ENCODE data around the gene UHRF2. TPM values are rescaled to one million over a fixed set of nuclear protein-coding genes. Genes with fewer than 3 reads are reported as not detected.
"Not testable (repeated sequence)": the region's sequence is repeated elsewhere in the genome, so short reads cannot be mapped to it uniquely, and the experiment has no call there.

Gene UHRF2
- polyA plus RNA-seq, 3 donors: 1.6 to 36.4 (median 7.7) TPM

DNA sequence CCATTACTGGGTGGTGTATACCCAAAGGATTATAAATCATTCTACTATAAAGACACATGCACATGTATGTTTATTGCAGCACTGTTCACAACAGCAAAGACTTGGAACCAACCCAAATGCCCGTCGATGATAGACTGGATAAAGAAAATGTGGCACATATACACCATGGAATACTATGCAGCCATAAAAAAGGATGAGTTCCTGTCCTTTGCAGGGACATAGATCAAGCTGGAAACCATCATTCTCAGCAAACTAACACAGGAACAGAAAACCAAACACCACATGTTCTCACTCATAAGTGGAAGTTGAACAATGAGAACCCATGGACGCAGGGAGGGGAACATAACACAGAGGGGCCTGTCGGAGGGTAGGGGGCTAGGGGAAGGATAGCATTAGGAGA is 45.7 kb downstream of the UHRF2 start:
- H3K4me3 ChIP-seq (replicated peaks in 1 of 3; ENCODE audit: low read depth in 2 of 3, low read length in 3 of 3); H3K9ac ChIP-seq (ENCODE audit: insufficient read depth, low read length, poor library complexity, severe bottlenecking); H3K4me1 Mint-ChIP-seq; H3K27ac ChIP-seq (ENCODE audit: low read depth in 1 of 2, low read length in 2 of 2); DNase-seq; H3K9me3 Mint-ChIP-seq; intact Hi-C loops (cut with micrococcal nuclease); H3K27me3 ChIP-seq (ENCODE audit: control insufficient read depth in 2 of 2, insufficient read depth in 2 of 2, low read length in 2 of 2); H3K27me3 Mint-ChIP-seq (ENCODE audit: low read depth in 3 of 3); H3K4me1 ChIP-seq (ENCODE audit: control insufficient read depth in 1 of 2, insufficient read depth in 2 of 2, low read length in 2 of 2); H3K4me3 Mint-ChIP-seq; H2AFZ ChIP-seq (ENCODE audit: insufficient read depth, low read depth, low read length, poor library complexity, severe bottlenecking); H3K4me2 ChIP-seq (replicated peaks; ENCODE audit: extremely low read depth, low read length, poor library complexity, severe bottlenecking); H3K9me3 ChIP-seq (replicated peaks in 1 of 2; ENCODE audit: control insufficient read depth in 1 of 2, insufficient read depth in 1 of 2, low read length in 2 of 2); H3K27ac Mint-ChIP-seq: not testable (repeated sequence)
- H3K36me3 Mint-ChIP-seq: peaks cover 20 to 44% of the 10 kb centered on the region in 2 donors
- H4K20me1 ChIP-seq (ENCODE audit: insufficient read depth, low read length): peaks cover 71% of the 10 kb centered on the region
- H3K79me2 ChIP-seq (ENCODE audit: insufficient read depth, low read length): peaks cover 89% of the 10 kb centered on the region
- H3K36me3 ChIP-seq (replicated peaks in 1 of 2; ENCODE audit: control insufficient read depth in 1 of 2, insufficient read depth in 2 of 2, low read length in 2 of 2): peaks cover 8 to 39% of the 10 kb centered on the region in 2 donors
- no CpG with 5 or more reads among the region's 4 CpGs for WGBS (ENCODE audit: insufficient coverage)

DNA sequence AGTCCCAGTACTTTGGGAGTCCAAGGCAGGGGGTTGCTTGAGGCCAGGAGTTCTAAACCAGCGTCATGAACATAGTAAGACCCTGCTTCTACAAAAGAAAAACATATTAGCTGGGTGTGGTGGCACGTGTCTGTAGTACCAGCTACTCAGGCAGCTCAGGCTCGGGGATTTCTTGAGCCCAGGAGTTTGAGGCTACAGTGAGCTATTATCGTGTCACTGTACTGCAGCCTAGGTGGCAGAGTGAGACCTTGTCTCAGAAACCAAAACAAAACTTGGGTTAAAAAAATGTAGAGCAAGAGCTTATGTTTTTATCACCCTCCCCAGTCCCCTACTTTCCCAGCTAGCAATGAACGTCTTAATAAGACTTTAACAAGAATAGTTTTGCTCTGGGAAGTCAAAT is 46.7 kb downstream of the UHRF2 start:
- 100% methylated on average over 2 of the region's 5 CpGs for WGBS (ENCODE audit: insufficient coverage)
- DNase-seq: no peak
- peaks cover 2 to 10% (median 4%) of the 10 kb centered on the region in 7 donors for H3K9me3 Mint-ChIP-seq
- TF ChIP-seq, protein P1, sequence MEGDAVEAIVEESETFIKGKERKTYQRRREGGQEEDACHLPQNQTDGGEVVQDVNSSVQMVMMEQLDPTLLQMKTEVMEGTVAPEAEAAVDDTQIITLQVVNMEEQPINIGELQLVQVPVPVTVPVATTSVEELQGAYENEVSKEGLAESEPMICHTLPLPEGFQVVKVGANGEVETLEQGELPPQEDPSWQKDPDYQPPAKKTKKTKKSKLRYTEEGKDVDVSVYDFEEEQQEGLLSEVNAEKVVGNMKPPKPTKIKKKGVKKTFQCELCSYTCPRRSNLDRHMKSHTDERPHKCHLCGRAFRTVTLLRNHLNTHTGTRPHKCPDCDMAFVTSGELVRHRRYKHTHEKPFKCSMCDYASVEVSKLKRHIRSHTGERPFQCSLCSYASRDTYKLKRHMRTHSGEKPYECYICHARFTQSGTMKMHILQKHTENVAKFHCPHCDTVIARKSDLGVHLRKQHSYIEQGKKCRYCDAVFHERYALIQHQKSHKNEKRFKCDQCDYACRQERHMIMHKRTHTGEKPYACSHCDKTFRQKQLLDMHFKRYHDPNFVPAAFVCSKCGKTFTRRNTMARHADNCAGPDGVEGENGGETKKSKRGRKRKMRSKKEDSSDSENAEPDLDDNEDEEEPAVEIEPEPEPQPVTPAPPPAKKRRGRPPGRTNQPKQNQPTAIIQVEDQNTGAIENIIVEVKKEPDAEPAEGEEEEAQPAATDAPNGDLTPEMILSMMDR (IDR thresholded peaks at IDR 0.05): no peak
- H3K4me2 ChIP-seq (replicated peaks; ENCODE audit: extremely low read depth, low read length, poor library complexity, severe bottlenecking): no peak overlapping the region
- no peak overlapping the region for H3K4me3 ChIP-seq (replicated peaks in 1 of 3; ENCODE audit: low read depth in 2 of 3, low read length in 3 of 3)
- H3K36me3 Mint-ChIP-seq: peaks cover 25 to 46% of the 10 kb centered on the region in 2 donors
- intact Hi-C loops (cut with micrococcal nuclease): no loop called here
- no peaks in the 10 kb centered on the region for H3K4me1 Mint-ChIP-seq
- H3K9me3 ChIP-seq (replicated peaks in 1 of 2; ENCODE audit: control insufficient read depth in 1 of 2, insufficient read depth in 1 of 2, low read length in 2 of 2): no peaks in the 10 kb centered on the region
- H3K4me3 Mint-ChIP-seq: no peak overlapping the region
- peak overlapping the region in 1 of 2 donors; percentile 24 for H3K27ac ChIP-seq (ENCODE audit: low read depth in 1 of 2, low read length in 2 of 2)
- H4K20me1 ChIP-seq (ENCODE audit: insufficient read depth, low read length): peaks cover 61% of the 10 kb centered on the region
- H3K27me3 Mint-ChIP-seq (ENCODE audit: low read depth in 3 of 3): no peaks in the 10 kb centered on the region
- no peaks in the 10 kb centered on the region for H3K4me1 ChIP-seq (ENCODE audit: control insufficient read depth in 1 of 2, insufficient read depth in 2 of 2, low read length in 2 of 2)
- no peak overlapping the region for H2AFZ ChIP-seq (ENCODE audit: insufficient read depth, low read depth, low read length, poor library complexity, severe bottlenecking)
- peak overlapping the region in 1 of 7 donors; percentile 32 for H3K27ac Mint-ChIP-seq
- peaks cover 85% of the 10 kb centered on the region for H3K79me2 ChIP-seq (ENCODE audit: insufficient read depth, low read length)
- H3K36me3 ChIP-seq (replicated peaks in 1 of 2; ENCODE audit: control insufficient read depth in 1 of 2, insufficient read depth in 2 of 2, low read length in 2 of 2): peaks cover 8 to 45% of the 10 kb centered on the region in 2 donors
- no peaks in the 10 kb centered on the region for H3K27me3 ChIP-seq (ENCODE audit: control insufficient read depth in 2 of 2, insufficient read depth in 2 of 2, low read length in 2 of 2)
- H3K9ac ChIP-seq (ENCODE audit: insufficient read depth, low read length, poor library complexity, severe bottlenecking): no peak overlapping the region
